K562 (cell line): Measurements from ENCODE around the gene MUC3A. TPM values are rescaled to one million over a fixed set of nuclear protein-coding genes. Genes with fewer than 3 reads are reported as not detected.

Experiments
- ATAC-seq: fragments of 200-7000 bp; cut with Tn5 transposase; 3 replicates; pipeline ENCODE4 v1.9.1; 2020; ENCODE audit warnings: moderate library complexity
- Bru-seq: library from RNA; stranded (reverse); fragments of 400-500 nt; gene quantifications from one replicate; lab custom pipeline; 2021; lab: Mats Ljungman, UMichigan
- BruChase-seq, 2 experiments: library from RNA; stranded (reverse); fragments of 400-500 nt; gene quantifications; one replicate each; lab custom pipeline; 2021; lab: Mats Ljungman, UMichigan
- BruUV-seq: library from RNA; stranded (reverse); fragments of 400-500 nt; replicated peaks from 2 replicates; lab custom pipeline; 2021; lab: Mats Ljungman, UMichigan
- CTCF ChIA-PET: fragments of 300-600 bp; formaldehyde crosslinking; extraction: SDS; loops from one replicate; lab custom pipeline; 2021; ENCODE audit warnings: low intra/inter-chr PET ratio; lab: Yijun Ruan, JAX
- POLR2A ChIA-PET: fragments of 300-600, 350-650 bp; sonication (Branson Sonifier 250); formaldehyde crosslinking; extraction: SDS; loops from one replicate; lab custom pipeline; 2021; ENCODE audit warnings: antibody characterized with exemption, inconsistent platforms; lab: Yijun Ruan, JAX
- DNase-seq, 4 experiments: peaks; one replicate each; pipeline versions ENCODE4 v3.0.0 to v3.0.0-alpha.2; 2011 to 2018; ENCODE audit warnings: low spot score in 3 of 4, mixed read lengths in 3 of 4; ENCODE audit errors: extremely low read depth in 1 of 4
- FAIRE-seq: peaks from 2 replicates; lab custom pipeline; 2011; peaks lifted over from hg19 to GRCh38; lab: Jason Lieb, UNC
- H2AFZ ChIP-seq: 2 replicates; pipeline ENCODE4 v1.6.0; 2011; ENCODE audit warnings: low read depth, low read length, control low read depth, inconsistent platforms
- H3K27ac ChIP-seq: fragments of 200-600 bp; 3 replicates; pipeline ENCODE4 v1.8.0; 2011; ENCODE audit warnings: low read depth, mild to moderate bottlenecking, control low read depth, inconsistent platforms, low read length, moderate library complexity, mixed read lengths; ENCODE audit errors: extremely low read depth
- H3K27me3 ChIP-seq, 2 experiments: fragments of 300-600 bp in 1 of 2; 2 replicates in 1 of 2; 3 replicates in 1 of 2; pipeline versions ENCODE4 v1.6.0 to v1.8.0; 2011; ENCODE audit warnings: inconsistent platforms in 2 of 2, low read length in 2 of 2, mild to moderate bottlenecking in 1 of 2, mixed read lengths in 1 of 2, moderate library complexity in 1 of 2; ENCODE audit not compliant: control insufficient read depth in 2 of 2, insufficient read depth in 2 of 2
- H3K36me3 ChIP-seq: fragments of 300-600 bp; 3 replicates; pipeline ENCODE4 v1.8.0; 2011; ENCODE audit warnings: mild to moderate bottlenecking, low read length, inconsistent platforms; ENCODE audit not compliant: control insufficient read depth, insufficient read depth
- H3K4me1 ChIP-seq, 2 experiments: fragments of 200-600 bp in 1 of 2; replicated peaks in 1 of 2; 2 replicates in 1 of 2; 3 replicates in 1 of 2; pipeline versions ENCODE4 v1.5.1 to v1.8.0; 2011; ENCODE audit warnings: inconsistent platforms in 2 of 2, low read length in 2 of 2, mild to moderate bottlenecking in 1 of 2, mixed read lengths in 1 of 2, moderate library complexity in 1 of 2; ENCODE audit not compliant: control insufficient read depth in 2 of 2, insufficient read depth in 2 of 2
- H3K4me2 ChIP-seq: 2 replicates; pipeline ENCODE4 v1.6.1; 2011; ENCODE audit warnings: low read length, control low read depth, inconsistent platforms, mixed read lengths; ENCODE audit not compliant: insufficient read depth
- H3K4me3 ChIP-seq: fragments of 200-600 bp; sonication (generic), shearing (Covaris generic); 2 replicates; pipeline ENCODE4 v1.5.1; 2016; ENCODE audit warnings: control low read depth, inconsistent platforms
- H3K79me2 ChIP-seq: fragments of 200-600 bp; 3 replicates; pipeline ENCODE4 v1.8.0; 2011; ENCODE audit warnings: low read length, inconsistent platforms; ENCODE audit not compliant: control insufficient read depth, insufficient read depth
- H3K9ac ChIP-seq, 2 experiments: 2 replicates each; pipeline versions ENCODE4 v1.6.0 to v1.6.1; 2011; ENCODE audit warnings: low read depth in 2 of 2, low read length in 2 of 2, control low read depth in 1 of 2, inconsistent platforms in 1 of 2, mild to moderate bottlenecking in 1 of 2, mixed read lengths in 1 of 2; ENCODE audit not compliant: insufficient read depth in 1 of 2
- H3K9me1 ChIP-seq: one replicate; pipeline ENCODE4 v1.6.0; 2011; ENCODE audit warnings: inconsistent platforms, mild to moderate bottlenecking, low read length, moderate library complexity; ENCODE audit not compliant: control insufficient read depth, insufficient read depth
- H3K9me3 ChIP-seq: replicated peaks from 2 replicates; pipeline ENCODE4 v1.5.1; 2011; ENCODE audit warnings: low read depth, low read length, inconsistent platforms; ENCODE audit not compliant: control insufficient read depth, insufficient read depth
- H4K20me1 ChIP-seq: replicated peaks from 2 replicates; pipeline ENCODE4 v1.6.1; 2011; ENCODE audit warnings: low read length, inconsistent platforms, mixed read lengths; ENCODE audit not compliant: control insufficient read depth, insufficient read depth
- ARID2 ChIP-seq: fragments of 450-650 bp; IDR thresholded peaks from 2 replicates; pipeline ENCODE4 v1.6.1; 2017; ENCODE audit warnings: antibody characterized with exemption, mild to moderate bottlenecking
- E2F3 ChIP-seq: fragments of 250-450 bp; sonication (Bioruptor Pico); IDR thresholded peaks from 2 replicates; pipeline ENCODE4 v1.4.0; 2020; ENCODE audit warnings: mild to moderate bottlenecking
- HSF4 ChIP-seq: fragments of 250-450 bp; sonication (Bioruptor Pico); IDR thresholded peaks from 2 replicates; pipeline ENCODE4 v2.1.2; 2022; ENCODE audit warnings: mild to moderate bottlenecking, moderate library complexity, borderline replicate concordance
- ID3 ChIP-seq, 2 experiments: fragments of 250-450 bp in 1 of 2; fragments of 450-650 bp in 1 of 2; sonication (Bioruptor Pico) in 1 of 2; IDR thresholded peaks; 2 replicates each; pipeline versions ENCODE4 v1.6.1 to v1.8.0; 2016 to 2021; ENCODE audit warnings: mild to moderate bottlenecking in 2 of 2, moderate library complexity in 2 of 2, missing compliant biosample characterization in 1 of 2, missing genetic modification characterization in 1 of 2
- KLF6 ChIP-seq: fragments of 250-450 bp; sonication (Bioruptor Pico); IDR thresholded peaks from 2 replicates; pipeline ENCODE4 v1.4.0; 2020; ENCODE audit warnings: mild to moderate bottlenecking, moderate library complexity, borderline replicate concordance
- MAFF ChIP-seq: IDR thresholded peaks from 2 replicates; pipeline ENCODE4 v1.6.1; 2012; ENCODE audit warnings: low read length, improper control_type of control experiment
- MBD1 ChIP-seq: fragments of 250-450 bp; sonication (Bioruptor Pico); IDR thresholded peaks from 2 replicates; pipeline ENCODE4 v1.8.0; 2022; ENCODE audit warnings: inconsistent platforms
- PHF20 ChIP-seq: fragments of 450-650 bp; IDR thresholded peaks from 2 replicates; pipeline ENCODE4 v1.6.1; 2018; ENCODE audit not compliant: partially characterized antibody
- SMAD3 ChIP-seq: fragments of 450-650 bp; formaldehyde crosslinking; conservative IDR thresholded peaks from 2 replicates; pipeline ENCODE4 v1.4.0; 2020; ENCODE audit warnings: mild to moderate bottlenecking
- SUPT5H ChIP-seq: fragments of 450-650 bp; IDR thresholded peaks from 2 replicates; pipeline ENCODE4 v1.6.1; 2016
- TSC22D4 ChIP-seq: fragments of 450-650 bp; IDR thresholded peaks from 2 replicates; pipeline ENCODE4 v1.6.1; 2016; ENCODE audit warnings: missing genetic modification characterization, missing biosample characterization, control low read depth
- ZBTB34 ChIP-seq: fragments of 250-450 bp; sonication (Bioruptor Pico); IDR thresholded peaks from 2 replicates; pipeline ENCODE4 v1.8.0; 2021; ENCODE audit warnings: mild to moderate bottlenecking, moderate library complexity
- ZNF165 ChIP-seq: fragments of 250-450 bp; sonication (Bioruptor Pico); IDR thresholded peaks from 2 replicates; pipeline ENCODE4 v1.4.0; 2020; ENCODE audit warnings: borderline replicate concordance
- ZNF445 ChIP-seq: fragments of 250-450 bp; sonication (Bioruptor Pico); IDR thresholded peaks from 2 replicates; pipeline ENCODE4 v1.4.0; 2020; ENCODE audit warnings: low read depth, mild to moderate bottlenecking, moderate library complexity
- WGBS: fragments of 100-300 bp; shearing (Covaris generic); methylation state at CpG from one replicate; pipeline ENCODE4 v1.1.6; 2016; ENCODE audit warnings: low coverage, mixed read lengths; ENCODE audit not compliant: insufficient coverage; ENCODE audit errors: missing lambda C conversion rate; 5-methylcytosine and 5-hydroxymethylcytosine counted together
- in situ Hi-C: fragments of 300-500 bp; cut with MboI; formaldehyde crosslinking; loops from 4 replicates; pipeline ENCODE4 v1.15.0; 2018; ENCODE audit warnings: inconsistent platforms, mixed read lengths
- intact Hi-C: fragments of 100-400 bp; cut with micrococcal nuclease; formaldehyde crosslinking; loops from 2 replicates; pipeline ENCODE4 v1.14.2; 2022
- long read RNA-seq, 3 experiments: library from polyadenylated mRNA in 2 of 3; library from RNA in 1 of 3; unstranded in 2 of 3; stranded (forward) in 1 of 3; transcript quantifications; one replicate each; pipeline ENCODE4 v2.0.0, GENCODE V29; 2019 to 2022
- polyA minus RNA-seq, 3 experiments: library from RNA; depleted of rRNA, polyadenylated mRNA; stranded (reverse); fragments of >200 nt; gene quantifications; 2 replicates each; pipeline ENCODE4 v1.2.3, GENCODE V29; 2011
- polyA plus RNA-seq, 8 experiments: library from polyadenylated mRNA; depleted of rRNA in 4 of 8; stranded (reverse) in 5 of 8; unstranded in 3 of 8; fragments of >200 nt; fragmentation: Nextera tagmentation in 2 of 8; fragmentation: Illumina TruSeq in 1 of 8; extraction: Ambion mirVana in 2 of 8; extraction: Trizol in 1 of 8; gene quantifications; 2 replicates each; pipeline versions ENCODE4 v1.2.1 to v1.2.3, GENCODE V29; 2011 to 2014; ENCODE audit warnings: inconsistent platforms in 1 of 8, missing spikeins in 1 of 8
- total RNA-seq, 7 experiments: library from RNA; depleted of rRNA in 6 of 7; stranded (reverse); fragments of >200 nt in 6 of 7; fragmentation: Illumina TruSeq in 2 of 7; extraction: Trizol in 2 of 7; gene quantifications; 2 replicates each; pipeline versions ENCODE4 v1.2.1 to v1.2.3, GENCODE V29; 2011 to 2021; ENCODE audit warnings: low replicate concordance in 1 of 7

The MUC3A gene
- total RNA-seq (2011; cell fraction: chromatin; rRNA removed; ENCODE audit: low replicate concordance) = 2.0 and 2.9 TPM in 2 replicates
- total RNA-seq (2011; cell fraction: nucleolus; rRNA removed) = 1.4 and 1.8 TPM in 2 replicates
- total RNA-seq (2011; cell fraction: nucleoplasm; rRNA removed) = 1.9 and 6.0 TPM in 2 replicates
- 0.09 and 0.33 TPM in 2 replicates for total RNA-seq (2014; rRNA removed)
- 0.13 and 0.15 TPM in 2 replicates for total RNA-seq (2014; rRNA removed; fragmentation: Illumina TruSeq; extraction: Trizol)
- total RNA-seq (2015; rRNA removed; fragmentation: Illumina TruSeq; extraction: Trizol) = not detected in 2 replicates
- total RNA-seq (2021) = 1.6 and 2.6 TPM in 2 replicates
- polyA plus RNA-seq (2011; rRNA removed) = 0.25 and 0.35 TPM in 2 replicates
- polyA plus RNA-seq (2011; cell fraction: cytosol; rRNA removed) = 0.25 and 0.44 TPM in 2 replicates
- 1.0 and 2.1 TPM in 2 replicates for polyA plus RNA-seq (2011; cell fraction: nucleus; rRNA removed)
- 1.4 TPM in 2 replicates for polyA plus RNA-seq (2012)
- polyA plus RNA-seq (2014; fragmentation: Illumina TruSeq; extraction: Trizol) = 1.7 and 2.2 TPM in 2 replicates
- under 1 TPM; 0.06 to 0.08 TPM for polyA plus RNA-seq (2014; fragmentation: Nextera tagmentation; extraction: Ambion mirVana)
- polyA plus RNA-seq (2014; rRNA removed) = 0.25 and 0.53 TPM in 2 replicates
- polyA minus RNA-seq (2011; rRNA and poly(A)+ RNA removed) = 0.24 and 0.39 TPM in 2 replicates
- polyA minus RNA-seq (2011; cell fraction: cytosol; rRNA and poly(A)+ RNA removed) = 1.0 TPM in 1 of 2 replicates, not detected in the other
- polyA minus RNA-seq (2011; cell fraction: nucleus; rRNA and poly(A)+ RNA removed) = 0.11 and 0.40 TPM in 2 replicates
- Bru-seq, nascent RNA = percentile 25 among the genes with signal in this experiment
- percentile 21 among the genes with signal in this experiment for BruChase-seq, experiment 1, labeled RNA remaining after a 2-hour chase
- percentile 21 among the genes with signal in this experiment for BruChase-seq, experiment 2, labeled RNA remaining after a 6-hour chase
- long read RNA-seq, experiment 1, partial matches to known transcripts = 0 of 2 reads
- long read RNA-seq, experiment 1, other reads (novel, unspliced or antisense) = 2 of 2 reads
- long read RNA-seq, experiment 2, partial matches to known transcripts = 2 of 3 reads
- long read RNA-seq, experiment 2, other reads (novel, unspliced or antisense) = 0 of 3 reads
- long read RNA-seq, experiment 3 = 0 reads

GRCh38 chr7:100949227-100949932, at the start of gene MUC3A:
TSS of gene MUC3A (plus strand) at chr7:100949534. CDS start at chr7:100949625, 91 bp downstream.
- Histone ChIP-seq H3K4me3 (no peak within 1 kb of the TSS), H2AFZ (peak within 1 kb of the TSS; percentile 61), H3K36me3 (no peaks in the 10 kb centered on the region), H3K9ac (peak within 1 kb of the TSS in 1 of 2 experiments; percentile 73; a peak in 2 of 4 replicates), H3K4me1 (peaks cover 0 to 12% of the 10 kb centered on the region in 2 experiments; a peak in 2 of 5 replicates), H3K79me2 (no peaks in the 10 kb centered on the region), H3K4me2 (peak within 1 kb of the TSS; percentile 16; the same call in 1 of the 2 replicates), H3K27ac (no peak within 1 kb of the TSS), H3K9me3 (no peaks in the 10 kb centered on the region), H3K9me1 (no peaks in the 10 kb centered on the region), H3K27me3 (peaks cover 33 to 61% of the 10 kb centered on the region in 2 experiments), H4K20me1 (0 out of 2 replicates have a peak, but pooled peaks cover 2% of the 10 kb centered on the region)
- ATAC-seq = peak; percentile 64
- ChIA-PET POLR2A (interaction anchor here (0.7 to 2.5 kb wide), 5 partner anchors 11 to 1382 kb away, joined by 3 to 8 read pairs (median 5); partner anchors contain the start of gene ACHE), CTCF (no interaction called here)
- peak in 2 of 4 experiments; percentile 20 to 37 for DNase-seq
- in situ Hi-C loops (no loop called here), intact Hi-C loops (no loop called here)
- no peak for FAIRE-seq
- BruUV-seq = no TSS peak
- 5% methylated on average over 23 of the region's 24 CpGs for WGBS
- TF ChIP-seq KLF6 (CRISPR knock-in tag) (no peak), ZNF165 (CRISPR knock-in tag) (no peak), ZBTB34 (CRISPR knock-in tag) (no peak), MAFF (no peak), HSF4 (CRISPR knock-in tag) (no peak), MBD1 (CRISPR knock-in tag) (no peak), ARID2 (no peak), SMAD3 (no peak), E2F3 (CRISPR knock-in tag) (no peak), ID3 (CRISPR knock-in tag; IDR thresholded peaks at IDR 0.05) (no peak), ID3 (tag; IDR thresholded peaks at IDR 0.05) (no peak), ZNF445 (CRISPR knock-in tag) (no peak), TSC22D4 (tag) (no peak), PHF20 (no peak), SUPT5H (no peak)
